ENCODE measurements around the gene PTPRM.

The PTPRM gene

GRCh38 chr18:7844017-7844416, 276.9 kb downstream of the PTPRM start:
- CTCF ChIA-PET = no interaction called here
- Histone ChIP-seq H3K9me3 (ENCODE audit: control insufficient read depth, insufficient read depth, low read depth, low read length) (no peaks in the 10 kb centered on the region), H3K36me3 (ENCODE audit: control insufficient read depth in 2 of 2, insufficient read depth in 1 of 2, low read length in 2 of 2) (no peaks in the 10 kb centered on the region), H3K27ac (ENCODE audit: extremely low read depth, low read depth, low read length) (no peak overlapping the region), H3K4me3 (ENCODE audit: low read depth, low read length) (no peak overlapping the region), H3K4me1 (ENCODE audit: control insufficient read depth, insufficient read depth, low read length) (peaks cover 1% of the 10 kb centered on the region; the same call in 1 of the 2 replicates)
- TF ChIP-seq, protein P1, sequence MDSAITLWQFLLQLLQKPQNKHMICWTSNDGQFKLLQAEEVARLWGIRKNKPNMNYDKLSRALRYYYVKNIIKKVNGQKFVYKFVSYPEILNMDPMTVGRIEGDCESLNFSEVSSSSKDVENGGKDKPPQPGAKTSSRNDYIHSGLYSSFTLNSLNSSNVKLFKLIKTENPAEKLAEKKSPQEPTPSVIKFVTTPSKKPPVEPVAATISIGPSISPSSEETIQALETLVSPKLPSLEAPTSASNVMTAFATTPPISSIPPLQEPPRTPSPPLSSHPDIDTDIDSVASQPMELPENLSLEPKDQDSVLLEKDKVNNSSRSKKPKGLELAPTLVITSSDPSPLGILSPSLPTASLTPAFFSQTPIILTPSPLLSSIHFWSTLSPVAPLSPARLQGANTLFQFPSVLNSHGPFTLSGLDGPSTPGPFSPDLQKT (IDR thresholded peaks at IDR 0.05; ENCODE audit: borderline replicate concordance, low read depth, low read length) = no peak
- TF ChIP-seq SALL2 (tag by site-specific recombination; IDR thresholded peaks at IDR 0.05; ENCODE audit: borderline replicate concordance) = no peak
- TF ChIP-seq ZNF488 (tag by site-specific recombination; IDR thresholded peaks at IDR 0.05) = no peak
- TF ChIP-seq, protein P2, sequence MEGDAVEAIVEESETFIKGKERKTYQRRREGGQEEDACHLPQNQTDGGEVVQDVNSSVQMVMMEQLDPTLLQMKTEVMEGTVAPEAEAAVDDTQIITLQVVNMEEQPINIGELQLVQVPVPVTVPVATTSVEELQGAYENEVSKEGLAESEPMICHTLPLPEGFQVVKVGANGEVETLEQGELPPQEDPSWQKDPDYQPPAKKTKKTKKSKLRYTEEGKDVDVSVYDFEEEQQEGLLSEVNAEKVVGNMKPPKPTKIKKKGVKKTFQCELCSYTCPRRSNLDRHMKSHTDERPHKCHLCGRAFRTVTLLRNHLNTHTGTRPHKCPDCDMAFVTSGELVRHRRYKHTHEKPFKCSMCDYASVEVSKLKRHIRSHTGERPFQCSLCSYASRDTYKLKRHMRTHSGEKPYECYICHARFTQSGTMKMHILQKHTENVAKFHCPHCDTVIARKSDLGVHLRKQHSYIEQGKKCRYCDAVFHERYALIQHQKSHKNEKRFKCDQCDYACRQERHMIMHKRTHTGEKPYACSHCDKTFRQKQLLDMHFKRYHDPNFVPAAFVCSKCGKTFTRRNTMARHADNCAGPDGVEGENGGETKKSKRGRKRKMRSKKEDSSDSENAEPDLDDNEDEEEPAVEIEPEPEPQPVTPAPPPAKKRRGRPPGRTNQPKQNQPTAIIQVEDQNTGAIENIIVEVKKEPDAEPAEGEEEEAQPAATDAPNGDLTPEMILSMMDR (tag by site-specific recombination; IDR thresholded peaks at IDR 0.05) = no peak
- no peak for TF ChIP-seq ZNF624 (tag by site-specific recombination; IDR thresholded peaks at IDR 0.05)
- TF ChIP-seq MZF1 (tag by site-specific recombination; IDR thresholded peaks at IDR 0.05; ENCODE audit: borderline replicate concordance) = no peak
- TF ChIP-seq, protein P3, sequence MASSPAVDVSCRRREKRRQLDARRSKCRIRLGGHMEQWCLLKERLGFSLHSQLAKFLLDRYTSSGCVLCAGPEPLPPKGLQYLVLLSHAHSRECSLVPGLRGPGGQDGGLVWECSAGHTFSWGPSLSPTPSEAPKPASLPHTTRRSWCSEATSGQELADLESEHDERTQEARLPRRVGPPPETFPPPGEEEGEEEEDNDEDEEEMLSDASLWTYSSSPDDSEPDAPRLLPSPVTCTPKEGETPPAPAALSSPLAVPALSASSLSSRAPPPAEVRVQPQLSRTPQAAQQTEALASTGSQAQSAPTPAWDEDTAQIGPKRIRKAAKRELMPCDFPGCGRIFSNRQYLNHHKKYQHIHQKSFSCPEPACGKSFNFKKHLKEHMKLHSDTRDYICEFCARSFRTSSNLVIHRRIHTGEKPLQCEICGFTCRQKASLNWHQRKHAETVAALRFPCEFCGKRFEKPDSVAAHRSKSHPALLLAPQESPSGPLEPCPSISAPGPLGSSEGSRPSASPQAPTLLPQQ (tag by site-specific recombination; IDR thresholded peaks at IDR 0.05) = no peak
- no peak for TF ChIP-seq PRDM4 (tag by site-specific recombination; IDR thresholded peaks at IDR 0.05)
- TF ChIP-seq ZNF341 (tag by site-specific recombination; IDR thresholded peaks at IDR 0.05; ENCODE audit: low read depth) = no peak
- no peak for TF ChIP-seq ZNF555 (tag by site-specific recombination; conservative IDR thresholded peaks at IDR 0.05)
- TF ChIP-seq ZNF660 (tag by site-specific recombination; IDR thresholded peaks at IDR 0.05) = no peak
- no peak for TF ChIP-seq ZNF792 (tag by site-specific recombination; IDR thresholded peaks at IDR 0.05)
- TF ChIP-seq ZNF501 (tag by site-specific recombination; IDR thresholded peaks at IDR 0.05) = no peak
- no peak for TF ChIP-seq ZNF433 (tag by site-specific recombination; IDR thresholded peaks at IDR 0.05; ENCODE audit: low read depth)
- TF ChIP-seq KLF10 (tag by site-specific recombination; IDR thresholded peaks at IDR 0.05) = no peak
- POLR2A ChIA-PET = no interaction called here

GRCh38 chr18:7844418-7844817, 277.3 kb downstream of the PTPRM start:
- POLR2A ChIA-PET = no interaction called here
- H3K27ac ChIP-seq (ENCODE audit: extremely low read depth, low read depth, low read length) = no peak overlapping the region
- no peak overlapping the region for H3K4me3 ChIP-seq (ENCODE audit: low read depth, low read length)
- H3K9me3 ChIP-seq (ENCODE audit: control insufficient read depth, insufficient read depth, low read depth, low read length) = no peaks in the 10 kb centered on the region
- CTCF ChIA-PET = no interaction called here
- peaks cover 2% of the 10 kb centered on the region; the same call in 1 of the 2 replicates for H3K4me1 ChIP-seq (ENCODE audit: control insufficient read depth, insufficient read depth, low read length)
- no peak for TF ChIP-seq MEIS1 (CRISPR knock-in tag; IDR thresholded peaks at IDR 0.05; ENCODE audit: borderline replicate concordance)
- H3K36me3 ChIP-seq (ENCODE audit: control insufficient read depth in 2 of 2, insufficient read depth in 1 of 2, low read length in 2 of 2) = no peaks in the 10 kb centered on the region

Measured in HEK293 (cell line).